H1 (cell line): Measurements from ENCODE around the gene EIPR1. TPM values are rescaled to one million over a fixed set of nuclear protein-coding genes. Genes with fewer than 3 reads are reported as not detected.

Experiments used
- CBX8 ChIP-seq: fragments of 300-800, 300-1000 bp; sonication (generic); IDR thresholded peaks from 2 replicates; pipeline ENCODE4 v1.7.1; 2016; ENCODE audit warnings: low read depth, low read length, borderline replicate concordance
- EZH2 ChIP-seq: fragments of 200-600 bp; sonication (generic); IDR thresholded peaks from 2 replicates; pipeline ENCODE4 v1.7.1; 2012; ENCODE audit warnings: low read depth, mild to moderate bottlenecking, moderate library complexity, low read length, inconsistent platforms; ENCODE audit not compliant: severe bottlenecking
- SUZ12 ChIP-seq: fragments of 200-600 bp; sonication (generic); IDR thresholded peaks from 2 replicates; pipeline ENCODE4 v1.6.1; 2012; ENCODE audit warnings: mild to moderate bottlenecking, inconsistent platforms, low read length, moderate library complexity, mixed read lengths
- polyA plus RNA-seq, 7 experiments: library from polyadenylated mRNA; depleted of rRNA in 3 of 7; stranded (reverse) in 5 of 7; unstranded in 2 of 7; fragments of >200 nt in 5 of 7; fragments of 200-250 nt in 2 of 7; gene quantifications; 1 replicate in 5 of 7; 2 replicates in 1 of 7; 4 replicates in 1 of 7; pipeline versions ENCODE4 v1.2.1 to v1.2.3, GENCODE V29; 2011 to 2013; ENCODE audit warnings: missing spikeins in 2 of 7, mixed read lengths in 2 of 7
- total RNA-seq: library from RNA; stranded (reverse); fragmentation: NEBNext Ultra II Directional; extraction: Animal tissue kit (Norgen Biotek cat#: 25700); gene quantifications from 2 replicates; pipeline ENCODE4 v1.2.1, GENCODE V29; 2021

Gene EIPR1
- total and polyA plus RNA-seq, 2 of the 8 experiments (the other 6 are each of a cell fraction or from before 2014, with no cell fraction given) = 26.3 to 56.4 TPM

DNA sequence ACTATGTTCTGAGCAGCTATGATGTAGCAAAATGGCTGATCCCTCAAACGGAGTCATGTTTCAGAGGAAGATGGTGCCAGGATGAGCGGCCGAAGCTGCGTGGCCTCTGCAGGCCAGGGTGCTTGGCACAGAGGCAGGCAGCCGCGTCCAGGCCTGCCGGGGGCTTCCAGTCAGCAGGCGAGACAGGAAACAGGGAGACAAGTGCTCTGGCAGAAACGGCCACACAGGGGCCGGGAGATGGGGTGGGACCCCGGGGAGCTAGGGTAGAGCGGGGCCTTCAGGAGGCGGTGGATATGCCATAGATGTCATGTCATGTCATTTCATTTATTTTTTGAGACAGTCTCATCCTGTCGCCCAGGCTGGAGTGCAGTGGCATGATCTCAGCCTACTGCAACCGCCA, 50.7 kb downstream of the EIPR1 start (continued):
- no peak for TF ChIP-seq CBX8
- no peak for TF ChIP-seq SUZ12
- no peak for TF ChIP-seq EZH2
- TF ChIP-seq, all 59 proteins: peak for 0
